ENCODE results near the gene OR10A6. TPM values are rescaled to one million over a fixed set of nuclear protein-coding genes. Genes with fewer than 3 reads are reported as not detected.

The OR10A6 gene
- total RNA-seq, 2 donors from 2014 or later = not detected

GRCh38 chr11:7918141-7918540 lies 12.9 kb downstream of the OR10A6 start:
- H3K4me1 ChIP-seq (replicated peaks) = no peaks in the 10 kb centered on the region
- H3K9me3 ChIP-seq = no peaks in the 10 kb centered on the region
- H3K36me3 ChIP-seq = no peaks in the 10 kb centered on the region
- no peak for DNase-seq (ENCODE audit: low spot score)
- no peak overlapping the region for H3K27ac ChIP-seq
- WGBS = 53% methylated on average over 2 of the region's 2 CpGs
- intact Hi-C loops (cut with DNase I) = no loop called here
- H3K4me3 ChIP-seq = no peak overlapping the region
- H3K27me3 ChIP-seq (replicated peaks; ENCODE audit: insufficient read depth) = no peaks in the 10 kb centered on the region
- TF ChIP-seq POLR2A (IDR thresholded peaks at IDR 0.05) = no peak
- TF ChIP-seq CTCF (IDR thresholded peaks at IDR 0.05) = no peak
- TF ChIP-seq POLR2AphosphoS5 (IDR thresholded peaks at IDR 0.05) = no peak

DNA sequence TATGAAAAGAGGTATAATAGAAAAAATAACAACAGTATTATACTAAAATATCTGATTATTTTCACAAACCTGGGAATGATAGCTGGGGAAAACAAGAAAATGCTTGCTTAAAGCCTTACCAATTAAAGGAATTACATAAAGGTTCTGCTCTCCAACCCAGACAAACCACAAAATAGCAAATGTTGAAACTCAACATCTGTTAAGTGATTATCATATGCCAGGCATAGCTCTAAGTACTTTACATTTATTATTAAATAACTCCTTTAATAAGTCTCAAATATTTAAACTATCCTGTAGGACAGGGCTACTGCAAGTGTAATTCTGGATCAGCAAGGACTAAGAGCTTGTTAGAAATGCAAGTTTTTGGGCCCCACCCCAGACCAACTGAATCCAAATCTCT lies 20.1 kb downstream of the OR10A6 start:
- no peak for DNase-seq (ENCODE audit: low spot score)
- Histone ChIP-seq H3K9me3 (no peaks in the 10 kb centered on the region), H3K27ac (no peak overlapping the region), H3K27me3 (replicated peaks; ENCODE audit: insufficient read depth) (no peaks in the 10 kb centered on the region), H3K36me3 (no peaks in the 10 kb centered on the region), H3K4me1 (replicated peaks) (no peaks in the 10 kb centered on the region), H3K4me3 (no peak overlapping the region)
- no peak for TF ChIP-seq POLR2A (IDR thresholded peaks at IDR 0.05)
- TF ChIP-seq POLR2AphosphoS5 (IDR thresholded peaks at IDR 0.05) = no peak
- no peak for TF ChIP-seq CTCF (IDR thresholded peaks at IDR 0.05)
- intact Hi-C loops (cut with DNase I) = no loop called here

GRCh38 chr11:7910286-7910788 lies 20.7 kb downstream of the OR10A6 start:
- intact Hi-C loops (cut with DNase I) = no loop called here
- DNase-seq (ENCODE audit: low spot score) = no peak
- Histone ChIP-seq H3K27ac (no peak overlapping the region), H3K4me1 (replicated peaks) (no peaks in the 10 kb centered on the region), H3K9me3 (no peaks in the 10 kb centered on the region), H3K27me3 (replicated peaks; ENCODE audit: insufficient read depth) (no peaks in the 10 kb centered on the region), H3K36me3 (no peaks in the 10 kb centered on the region), H3K4me3 (no peak overlapping the region)
- TF ChIP-seq POLR2A (IDR thresholded peaks at IDR 0.05) = no peak
- 44% methylated on average over 2 of the region's 2 CpGs for WGBS

DNA sequence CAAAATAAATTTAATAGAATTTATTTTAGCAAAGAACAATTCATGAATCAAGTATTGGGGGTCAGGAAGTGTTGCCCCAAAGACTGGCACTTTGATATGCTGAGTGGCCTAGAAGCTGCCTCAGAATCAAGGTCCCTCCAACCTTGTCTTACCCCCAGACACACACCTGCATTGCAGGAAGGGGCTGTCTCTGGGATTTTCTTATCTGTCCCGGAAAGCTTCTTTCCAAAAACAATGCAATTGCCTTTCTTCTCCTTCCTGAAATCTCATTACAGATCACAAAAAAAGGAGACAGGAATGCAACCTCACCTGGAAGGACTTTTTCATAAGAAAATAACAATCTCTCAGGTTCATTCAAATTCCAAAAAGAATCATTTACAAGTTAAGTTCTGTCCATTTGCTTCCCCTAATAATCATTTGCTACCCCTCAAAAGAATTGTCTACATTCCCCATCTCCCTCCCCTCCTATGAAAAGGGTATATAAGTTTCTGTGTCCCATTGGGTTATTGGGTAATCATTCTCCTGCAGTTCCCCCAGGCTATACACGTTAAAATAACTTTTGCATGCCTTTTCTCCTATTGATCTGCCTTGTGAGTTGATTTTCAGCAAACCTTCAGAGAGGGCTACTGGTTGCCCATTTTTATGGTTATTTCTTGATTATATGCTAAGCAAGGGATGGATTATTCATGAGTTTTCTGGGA lies 21.3 kb downstream of the OR10A6 start:
- H3K4me1 ChIP-seq (replicated peaks) = no peaks in the 10 kb centered on the region

GRCh38 chr11:7907121-7907520 lies 23.9 kb downstream of the OR10A6 start:
- WGBS = 32% methylated on average over 3 of the region's 3 CpGs
- no peaks in the 10 kb centered on the region for H3K9me3 ChIP-seq

More for the DNA sequence above, 21.3 kb downstream of the OR10A6 start:
- Histone ChIP-seq H3K36me3 (no peaks in the 10 kb centered on the region), H3K9me3 (no peaks in the 10 kb centered on the region), H3K4me3 (no peak overlapping the region), H3K27ac (no peak overlapping the region), H3K27me3 (replicated peaks; ENCODE audit: insufficient read depth) (no peaks in the 10 kb centered on the region)
- WGBS = 41% methylated on average over 2 of the region's 2 CpGs
- TF ChIP-seq POLR2A (IDR thresholded peaks at IDR 0.05) (no peak), CTCF (IDR thresholded peaks at IDR 0.05) (no peak), POLR2AphosphoS5 (IDR thresholded peaks at IDR 0.05) (no peak)
- intact Hi-C loops (cut with DNase I) = no loop called here
- DNase-seq (ENCODE audit: low spot score) = no peak

More at GRCh38 chr11:7907121-7907520, 23.9 kb downstream of the OR10A6 start:
- no peaks in the 10 kb centered on the region for H3K36me3 ChIP-seq
- H3K27me3 ChIP-seq (replicated peaks; ENCODE audit: insufficient read depth) = no peaks in the 10 kb centered on the region
- no peaks in the 10 kb centered on the region for H3K4me1 ChIP-seq (replicated peaks)
- DNase-seq (ENCODE audit: low spot score) = no peak
- TF ChIP-seq POLR2AphosphoS5 (IDR thresholded peaks at IDR 0.05) (no peak), CTCF (IDR thresholded peaks at IDR 0.05) (no peak), POLR2A (IDR thresholded peaks at IDR 0.05) (no peak)
- peak overlapping the region in 1 of 2 donors; percentile 26 for H3K27ac ChIP-seq
- no peak overlapping the region for H3K4me3 ChIP-seq
- intact Hi-C loops (cut with DNase I) = no loop called here
